Ovary (tissue), 9 donors: Measurements from ENCODE around the gene TAS2R41. TPM values are rescaled to one million over a fixed set of nuclear protein-coding genes. Genes with fewer than 3 reads are reported as not detected.

Source experiments
- DNase-seq, 5 donors: peaks; one replicate each; pipeline ENCODE4 v3.0.0-alpha.2; 2019 to 2020
- H3K27ac ChIP-seq, 2 donors: fragments of 200-600 bp; one replicate each; pipeline versions ENCODE4 v1.5.1 to v1.8.0; 2019 to 2022
- H3K27me3 ChIP-seq: fragments of 200-600 bp; one replicate; pipeline ENCODE4 v1.8.0; 2022
- H3K36me3 ChIP-seq: fragments of 200-600 bp; sonication (generic); one replicate; pipeline ENCODE4 v1.5.1; 2019
- H3K4me1 ChIP-seq: one replicate; pipeline ENCODE4 v1.8.1; 2013; ENCODE audit warnings: mild to moderate bottlenecking, moderate library complexity; ENCODE audit not compliant: insufficient read depth
- H3K4me3 ChIP-seq: fragments of 200-600 bp; sonication (generic); one replicate; pipeline ENCODE4 v1.5.1; 2017
- H3K9me3 ChIP-seq, 2 donors: fragments of 200-600 bp in 1 of 2; sonication (generic) in 1 of 2; one replicate each; pipeline versions ENCODE4 v1.5.1 to v1.8.1; 2013 to 2019; ENCODE audit warnings: mild to moderate bottlenecking in 1 of 2, moderate library complexity in 1 of 2
- CTCF ChIP-seq, 3 donors: fragments of 450-650 bp in 2 of 3; fragments of 200-600 bp in 1 of 3; IDR thresholded peaks; one replicate each; pipeline versions ENCODE4 v1.5.1 to v1.8.0; 2016 to 2022; ENCODE audit warnings: antibody characterized with exemption in 3 of 3, mild to moderate bottlenecking in 1 of 3
- EP300 ChIP-seq: sonication (generic); formaldehyde crosslinking; IDR thresholded peaks from one replicate; pipeline ENCODE4 v1.6.1; 2017; ENCODE audit warnings: antibody characterized with exemption
- POLR2A ChIP-seq: fragments of 450-650 bp; IDR thresholded peaks from one replicate; pipeline ENCODE4 v1.6.1; 2017; ENCODE audit warnings: antibody characterized with exemption, mild to moderate bottlenecking, moderate library complexity
- WGBS, 3 donors: extraction: QIAGEN DNeasy Blood & Tissue Kit in 1 of 3; methylation state at CpG; one replicate each; pipeline versions ENCODE4 v1.1.5 to v1.1.7; 2013 to 2017; 5-methylcytosine and 5-hydroxymethylcytosine counted together
- intact Hi-C, 4 donors: fragments of 100-400 bp; cut with DNase I; formaldehyde crosslinking; loops; one replicate each; pipeline versions ENCODE4 v1.11.0 to v1.15.1; 2022 to 2023
- polyA plus RNA-seq, 2 donors: library from polyadenylated mRNA; stranded (reverse); fragments of 200-250 nt in 1 of 2; fragments of 350-450 nt in 1 of 2; fragmentation: Illumina TruSeq in 1 of 2; extraction: RNeasy Lipid Tissue Mini Kit (QIAGEN cat#74804) in 1 of 2; gene quantifications; one replicate each; pipeline ENCODE4 v1.2.3, GENCODE V29; 2013 to 2014
- total RNA-seq, 7 donors: library from RNA; depleted of rRNA in 2 of 7; stranded (reverse); fragments of >200 nt in 2 of 7; fragmentation: NEBNext Ultra II Directional in 3 of 7; extraction: Animal tissue kit (Norgen Biotek cat#: 25700) in 3 of 7; gene quantifications; one replicate each; pipeline versions ENCODE4 v1.1.0 to v1.2.4, GENCODE V29; 2016 to 2023
- donor health status: DM: no; HTN: no; CAD: no; lungs with moderate emphysema.
- donor health status: DM: no; HTN: no; CAD: no.
- donor health status: Bipolar disorder and iron deficiency.
- donor health status: DM: yes; HTN: yes; CAD: no.
- donor health status: DM: no; HTN: no; CAD: no.
- donor health status: DM: yes; HTN: yes; CAD: no.

The TAS2R41 gene
- total and polyA plus RNA-seq, 9 donors = 0.50 TPM; not detected in 8

GRCh38 chr7:143434660-143435059 lies 43.0 kb upstream of the TAS2R41 start:
- H3K4me1 ChIP-seq = no peaks in the 10 kb centered on the region
- intact Hi-C loops = no loop called here
- DNase-seq = no peak
- no peak overlapping the region for H3K4me3 ChIP-seq
- no peaks in the 10 kb centered on the region for H3K27me3 ChIP-seq
- H3K27ac ChIP-seq = no peak overlapping the region
- no peak for TF ChIP-seq EP300
- TF ChIP-seq CTCF (IDR thresholded peaks at IDR 0.05) = no peak
- no peak for TF ChIP-seq POLR2A
- H3K36me3 ChIP-seq = no peaks in the 10 kb centered on the region
- 73 to 78% (median 73%) methylated on average over 9 of the region's 9 CpGs for WGBS, 3 donors
- no peaks in the 10 kb centered on the region for H3K9me3 ChIP-seq

DNA sequence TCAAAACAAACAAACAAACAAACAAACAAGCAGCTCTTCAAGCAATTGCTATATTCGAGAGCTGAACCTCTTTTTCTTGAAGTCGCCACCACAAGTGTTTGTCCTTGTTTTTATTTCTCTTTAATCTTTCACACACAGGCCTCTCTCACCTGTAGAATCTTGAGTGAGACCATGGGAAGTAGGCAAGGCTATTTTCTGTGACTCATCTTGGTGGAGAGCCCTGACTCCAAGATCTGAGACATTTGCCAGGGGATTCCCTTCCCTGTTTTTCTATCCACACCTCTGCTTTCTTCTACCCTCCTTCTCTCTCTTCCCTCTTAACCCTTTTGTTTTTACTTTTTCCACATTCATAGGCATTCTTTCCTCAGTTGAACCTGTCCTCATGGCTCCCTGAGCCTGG lies 42.4 kb upstream of the TAS2R41 start:
- no peaks in the 10 kb centered on the region for H3K4me1 ChIP-seq
- H3K36me3 ChIP-seq = no peaks in the 10 kb centered on the region
- 85 to 99% (median 95%) methylated on average over 2 of the region's 2 CpGs for WGBS, 3 donors
- H3K4me3 ChIP-seq = no peak overlapping the region
- intact Hi-C loops = no loop called here
- no peak overlapping the region for H3K27ac ChIP-seq
- no peak for DNase-seq
- H3K9me3 ChIP-seq = no peaks in the 10 kb centered on the region
- no peak for TF ChIP-seq POLR2A
- no peaks in the 10 kb centered on the region for H3K27me3 ChIP-seq

DNA sequence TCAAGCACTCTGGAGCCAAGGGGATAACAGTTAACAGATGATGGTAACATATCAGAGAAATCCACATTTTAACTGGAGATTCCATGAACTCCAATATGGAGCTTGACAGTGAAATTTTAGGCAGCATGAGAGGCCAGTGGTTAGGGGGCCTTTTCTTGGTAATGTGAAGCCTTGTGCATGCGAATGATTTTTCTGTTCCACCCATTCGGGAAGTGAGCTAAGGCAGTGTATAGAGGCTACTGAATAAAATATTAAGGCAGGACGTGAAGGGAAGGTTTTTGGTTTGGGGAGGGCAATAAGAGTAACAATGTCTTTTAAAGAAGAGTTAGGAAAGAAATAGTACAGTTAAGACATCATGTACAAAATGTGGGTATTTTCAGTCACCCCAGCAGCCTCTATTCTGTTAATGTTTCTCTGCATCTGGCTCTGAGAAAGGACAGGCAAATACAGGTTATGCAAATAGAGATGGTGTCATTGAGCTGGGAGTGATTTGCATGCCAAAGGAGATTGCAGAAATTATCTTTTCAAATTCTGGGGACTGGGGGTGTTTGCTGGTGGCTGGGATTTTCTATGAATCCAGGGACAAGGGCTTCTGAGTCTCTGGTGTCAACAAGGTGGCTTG lies 41.2 kb upstream of the TAS2R41 start:
- Histone ChIP-seq H3K4me3 (no peak overlapping the region), H3K4me1 (no peaks in the 10 kb centered on the region), H3K27ac (no peak overlapping the region), H3K27me3 (no peaks in the 10 kb centered on the region), H3K36me3 (no peaks in the 10 kb centered on the region), H3K9me3 (no peaks in the 10 kb centered on the region)
- no peak for DNase-seq
- TF ChIP-seq CTCF (IDR thresholded peaks at IDR 0.05) = no peak
- no peak for TF ChIP-seq EP300
- TF ChIP-seq POLR2A = no peak
- intact Hi-C loops = no loop called here
- WGBS, 3 donors = 89 to 92% (median 89%) methylated on average over 3 of the region's 3 CpGs

DNA sequence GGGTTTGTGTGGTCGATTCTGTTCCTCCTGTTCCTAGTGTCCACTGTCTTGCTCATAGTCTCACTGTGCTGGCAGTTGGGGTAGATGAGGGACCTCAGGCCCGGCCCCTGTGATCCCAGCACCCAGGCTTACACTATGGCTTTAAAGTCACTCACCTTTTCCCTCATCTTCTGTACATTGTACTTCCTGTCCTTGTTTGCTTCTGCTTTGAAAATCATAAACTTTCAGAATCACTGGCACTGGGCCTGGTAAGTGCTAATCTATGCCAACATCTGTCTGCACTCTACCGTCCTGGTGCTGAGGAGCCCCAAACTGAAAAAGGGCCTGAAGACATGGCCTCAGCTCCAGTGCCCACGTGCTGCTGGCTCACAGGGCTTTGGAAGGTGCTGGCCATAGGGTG lies 40.1 kb upstream of the TAS2R41 start:
- no peak for DNase-seq
- TF ChIP-seq EP300 = no peak
- no peak for TF ChIP-seq POLR2A
- TF ChIP-seq CTCF (IDR thresholded peaks at IDR 0.05) = no peak
- intact Hi-C loops = no loop called here
- 61 to 73% (median 72%) methylated on average over 4 of the region's 4 CpGs for WGBS, 3 donors
- H3K4me3 ChIP-seq = no peak overlapping the region
- no peaks in the 10 kb centered on the region for H3K27me3 ChIP-seq
- no peak overlapping the region for H3K27ac ChIP-seq
- no peaks in the 10 kb centered on the region for H3K4me1 ChIP-seq
- no peaks in the 10 kb centered on the region for H3K36me3 ChIP-seq
- H3K9me3 ChIP-seq = no peaks in the 10 kb centered on the region

DNA sequence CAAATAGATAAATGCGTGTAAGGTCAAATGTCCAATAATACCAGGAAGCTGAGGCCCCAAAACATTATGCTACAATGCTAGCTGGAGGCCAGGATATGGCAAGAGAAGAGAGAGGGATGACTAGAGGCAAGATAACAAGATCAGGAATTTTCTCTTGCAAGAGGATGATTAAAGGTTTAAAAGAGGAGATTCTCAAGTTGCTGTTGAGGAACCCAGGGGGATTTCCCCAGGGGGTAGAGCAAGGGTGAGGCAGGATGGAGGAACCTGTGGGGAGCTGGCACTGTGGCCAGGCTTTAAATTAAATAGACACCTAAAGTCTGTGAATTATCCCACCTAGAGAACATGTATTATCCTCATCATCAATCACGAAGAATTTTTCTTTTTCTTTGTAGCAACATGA lies 37.8 kb upstream of the TAS2R41 start:
- TF ChIP-seq EP300 (no peak), POLR2A (no peak), CTCF (IDR thresholded peaks at IDR 0.05) (no peak)
- Histone ChIP-seq H3K36me3 (no peaks in the 10 kb centered on the region), H3K27me3 (no peaks in the 10 kb centered on the region), H3K4me3 (no peak overlapping the region), H3K9me3 (no peaks in the 10 kb centered on the region), H3K27ac (no peak overlapping the region), H3K4me1 (no peaks in the 10 kb centered on the region)
- 80 to 85% (median 84%) methylated on average over 2 of the region's 2 CpGs for WGBS, 3 donors
- intact Hi-C loops = no loop called here
- DNase-seq = no peak
